ENCODE results near the gene TNRC18. TPM values are rescaled to one million over a fixed set of nuclear protein-coding genes. Genes with fewer than 3 reads are reported as not detected.

TNRC18 gene
- total and polyA plus RNA-seq, 9 of the 15 experiments (the other 6 are each of a cell fraction or from before 2014, with no cell fraction given), result 0.03 to 43.2 (median 18.0) TPM

DNA sequence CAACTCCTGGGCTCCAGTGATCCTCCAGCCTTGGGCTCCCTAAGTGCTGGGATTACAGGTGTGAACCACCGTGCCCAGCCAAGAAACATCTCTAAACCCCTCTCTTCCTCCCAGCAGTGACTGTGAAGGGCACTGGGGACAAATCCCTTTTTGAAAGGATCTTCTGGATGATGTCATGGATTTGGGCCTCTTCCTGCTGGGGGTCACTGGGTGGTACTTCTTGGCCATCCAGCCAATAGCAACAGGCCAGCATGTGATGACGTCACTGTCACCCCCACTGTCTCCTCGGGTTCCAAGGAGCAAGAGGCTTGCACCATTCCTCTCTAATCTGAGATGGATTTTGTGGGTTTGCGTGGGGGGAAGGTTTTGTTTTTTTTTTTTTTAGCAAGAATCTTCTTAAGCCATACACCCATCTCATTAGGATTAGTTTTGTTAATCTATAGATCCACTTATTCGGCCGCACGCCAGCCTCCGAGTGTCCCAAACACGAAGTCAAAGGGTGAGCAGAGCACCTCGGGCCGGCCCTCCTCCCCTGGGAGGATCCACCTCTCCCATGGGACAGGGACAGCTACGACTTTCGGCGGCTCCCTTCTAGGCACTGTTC is 29.4 kb upstream of the TNRC18 start (continued):
- TF ChIP-seq, protein P1, sequence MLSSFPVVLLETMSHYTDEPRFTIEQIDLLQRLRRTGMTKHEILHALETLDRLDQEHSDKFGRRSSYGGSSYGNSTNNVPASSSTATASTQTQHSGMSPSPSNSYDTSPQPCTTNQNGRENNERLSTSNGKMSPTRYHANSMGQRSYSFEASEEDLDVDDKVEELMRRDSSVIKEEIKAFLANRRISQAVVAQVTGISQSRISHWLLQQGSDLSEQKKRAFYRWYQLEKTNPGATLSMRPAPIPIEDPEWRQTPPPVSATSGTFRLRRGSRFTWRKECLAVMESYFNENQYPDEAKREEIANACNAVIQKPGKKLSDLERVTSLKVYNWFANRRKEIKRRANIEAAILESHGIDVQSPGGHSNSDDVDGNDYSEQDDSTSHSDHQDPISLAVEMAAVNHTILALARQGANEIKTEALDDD (IDR thresholded peaks at IDR 0.05), result no peak
- TF ChIP-seq MTA2 (IDR thresholded peaks at IDR 0.05; ENCODE audit: low read depth), result no peak
- peak; percentile 69; the same call in 1 of the 2 replicates for TF ChIP-seq HDAC2 (IDR thresholded peaks at IDR 0.05)
- no peak for TF ChIP-seq SETDB1 (IDR thresholded peaks at IDR 0.05; ENCODE audit: low read length)
- no peak for TF ChIP-seq KLF10 (CRISPR knock-in tag; IDR thresholded peaks at IDR 0.05)
- peak; percentile 76 for TF ChIP-seq CREB1 (IDR thresholded peaks at IDR 0.05)
- TF ChIP-seq CREB1 (CRISPR knock-in tag; IDR thresholded peaks at IDR 0.05), result peak; percentile 88
- TF ChIP-seq MBD2 (IDR thresholded peaks at IDR 0.05; ENCODE audit: borderline replicate concordance, low read depth), result no peak
- TF ChIP-seq ZNF384 (IDR thresholded peaks at IDR 0.05; ENCODE audit: low read depth, low read length), result peak; percentile 95
- TF ChIP-seq POLR2AphosphoS5 (IDR thresholded peaks at IDR 0.05; ENCODE audit: control insufficient read depth, insufficient read depth, low read depth, low read length), result no peak
- no peak for TF ChIP-seq ZNF121 (CRISPR knock-in tag; conservative IDR thresholded peaks at IDR 0.05)
- TF ChIP-seq, protein P2, sequence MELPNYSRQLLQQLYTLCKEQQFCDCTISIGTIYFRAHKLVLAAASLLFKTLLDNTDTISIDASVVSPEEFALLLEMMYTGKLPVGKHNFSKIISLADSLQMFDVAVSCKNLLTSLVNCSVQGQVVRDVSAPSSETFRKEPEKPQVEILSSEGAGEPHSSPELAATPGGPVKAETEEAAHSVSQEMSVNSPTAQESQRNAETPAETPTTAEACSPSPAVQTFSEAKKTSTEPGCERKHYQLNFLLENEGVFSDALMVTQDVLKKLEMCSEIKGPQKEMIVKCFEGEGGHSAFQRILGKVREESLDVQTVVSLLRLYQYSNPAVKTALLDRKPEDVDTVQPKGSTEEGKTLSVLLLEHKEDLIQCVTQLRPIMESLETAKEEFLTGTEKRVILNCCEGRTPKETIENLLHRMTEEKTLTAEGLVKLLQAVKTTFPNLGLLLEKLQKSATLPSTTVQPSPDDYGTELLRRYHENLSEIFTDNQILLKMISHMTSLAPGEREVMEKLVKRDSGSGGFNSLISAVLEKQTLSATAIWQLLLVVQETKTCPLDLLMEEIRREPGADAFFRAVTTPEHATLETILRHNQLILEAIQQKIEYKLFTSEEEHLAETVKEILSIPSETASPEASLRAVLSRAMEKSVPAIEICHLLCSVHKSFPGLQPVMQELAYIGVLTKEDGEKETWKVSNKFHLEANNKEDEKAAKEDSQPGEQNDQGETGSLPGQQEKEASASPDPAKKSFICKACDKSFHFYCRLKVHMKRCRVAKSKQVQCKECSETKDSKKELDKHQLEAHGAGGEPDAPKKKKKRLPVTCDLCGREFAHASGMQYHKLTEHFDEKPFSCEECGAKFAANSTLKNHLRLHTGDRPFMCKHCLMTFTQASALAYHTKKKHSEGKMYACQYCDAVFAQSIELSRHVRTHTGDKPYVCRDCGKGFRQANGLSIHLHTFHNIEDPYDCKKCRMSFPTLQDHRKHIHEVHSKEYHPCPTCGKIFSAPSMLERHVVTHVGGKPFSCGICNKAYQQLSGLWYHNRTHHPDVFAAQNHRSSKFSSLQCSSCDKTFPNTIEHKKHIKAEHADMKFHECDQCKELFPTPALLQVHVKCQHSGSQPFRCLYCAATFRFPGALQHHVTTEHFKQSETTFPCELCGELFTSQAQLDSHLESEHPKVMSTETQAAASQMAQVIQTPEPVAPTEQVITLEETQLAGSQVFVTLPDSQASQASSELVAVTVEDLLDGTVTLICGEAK (IDR thresholded peaks at IDR 0.05), result peak; percentile 41; the same call in 1 of the 2 replicates
- TF ChIP-seq, protein P2 (CRISPR knock-in tag; IDR thresholded peaks at IDR 0.05), result no peak
- no peak for TF ChIP-seq ZNF695 (CRISPR knock-in tag; IDR thresholded peaks at IDR 0.05)
- TF ChIP-seq SRSF3 (IDR thresholded peaks at IDR 0.05; ENCODE audit: insufficient read depth, low read length), result no peak
- TF ChIP-seq YBX1 (IDR thresholded peaks at IDR 0.05), result no peak
- no peak for TF ChIP-seq STAT5A (IDR thresholded peaks at IDR 0.05; ENCODE audit: borderline replicate concordance, low read length)
- 0 out of 2 replicates have a peak, but pooled peaks have one; percentile 35 for TF ChIP-seq ZNF445 (CRISPR knock-in tag; IDR thresholded peaks at IDR 0.05; ENCODE audit: low read depth)
- TF ChIP-seq MEIS2 (IDR thresholded peaks at IDR 0.05; ENCODE audit: partially characterized antibody), result no peak
- no peak for TF ChIP-seq PTRF (tag; IDR thresholded peaks at IDR 0.05)
- TF ChIP-seq POLR3G (IDR thresholded peaks at IDR 0.05; ENCODE audit: extremely low read depth, insufficient read length, insufficient replicate concordance), result no peak
- no peak for TF ChIP-seq ZNF253 (CRISPR knock-in tag; conservative IDR thresholded peaks at IDR 0.05)
